ENCODE measurements around the gene ZNF445.

DNA sequence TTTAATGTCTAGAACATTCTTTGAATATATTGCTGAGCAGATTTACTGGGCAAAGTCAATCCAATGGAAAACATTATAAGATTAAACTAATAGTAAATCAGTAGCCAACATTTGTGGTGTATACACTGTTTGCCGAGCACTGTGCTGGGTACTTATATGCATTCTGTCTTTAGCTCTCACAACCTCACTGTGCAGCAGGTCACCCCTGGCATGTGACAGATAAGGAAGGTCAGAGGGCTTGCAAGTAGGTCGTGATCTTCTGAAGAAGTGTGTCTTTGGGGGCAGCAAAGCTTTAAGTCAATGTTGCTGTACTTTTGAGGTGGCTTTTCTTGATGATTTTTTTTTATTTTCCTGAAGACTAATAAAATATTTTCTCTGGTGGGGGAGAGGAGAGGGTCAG is 76.7 kb downstream of the ZNF445 start:
- TF ChIP-seq CTCF (IDR thresholded peaks at IDR 0.05) (no peak), POLR2A (IDR thresholded peaks at IDR 0.05) (no peak)

Data from Peyer's patch (tissue), 4 donors.